ENCODE data around the gene RFX8. TPM values are rescaled to one million over a fixed set of nuclear protein-coding genes. Genes with fewer than 3 reads are reported as not detected.

The RFX8 gene
- total RNA-seq, 6 experiments from 2014 or later = 2.8 to 8.0 (median 5.3) TPM

GRCh38 chr2:101433465-101433864 is 41.4 kb downstream of the RFX8 start:
- peaks cover 68% of the 10 kb centered on the region for H3K4me1 Mint-ChIP-seq (ENCODE audit: low read depth)
- TF ChIP-seq CTCF (IDR thresholded peaks at IDR 0.05) = no peak
- H3K27ac Mint-ChIP-seq = peak overlapping the region; percentile 92
- H3K9me3 Mint-ChIP-seq = no peaks in the 10 kb centered on the region
- DNase-seq = no peak
- no peaks in the 10 kb centered on the region for H3K27me3 Mint-ChIP-seq (ENCODE audit: insufficient read depth)
- no peak overlapping the region; the same call in 1 of the 2 replicates for H3K4me3 Mint-ChIP-seq
- peaks cover 17% of the 10 kb centered on the region; the same call in 1 of the 2 replicates for H3K36me3 Mint-ChIP-seq (ENCODE audit: low read depth)

GRCh38 chr2:101432411-101433181 is 42.3 kb downstream of the RFX8 start:
- Mint-ChIP-seq H3K27me3 (ENCODE audit: insufficient read depth) (no peaks in the 10 kb centered on the region), H3K27ac (peak overlapping the region; percentile 92), H3K9me3 (no peaks in the 10 kb centered on the region), H3K4me1 (ENCODE audit: low read depth) (peaks cover 68% of the 10 kb centered on the region), H3K4me3 (peak overlapping the region; percentile 23; the same call in 1 of the 2 replicates), H3K36me3 (ENCODE audit: low read depth) (peaks cover 15% of the 10 kb centered on the region; the same call in 1 of the 2 replicates)
- peak; percentile 19; the same call in 1 of the 2 replicates for TF ChIP-seq CTCF (IDR thresholded peaks at IDR 0.05)
- DNase-seq = peak; percentile 74

- Mint-ChIP-seq H3K27me3 (ENCODE audit: insufficient read depth) (no peaks in the 10 kb centered on the region; the same call in 1 of the 2 replicates), H3K36me3 (ENCODE audit: low read depth) (peaks cover 10% of the 10 kb centered on the region; the same call in 1 of the 2 replicates), H3K9me3 (no peaks in the 10 kb centered on the region), H3K4me1 (ENCODE audit: low read depth) (peaks cover 64% of the 10 kb centered on the region), H3K4me3 (peak overlapping the region; percentile 11; the same call in 1 of the 2 replicates), H3K27ac (peak overlapping the region; percentile 92)
- no peak for TF ChIP-seq CTCF (IDR thresholded peaks at IDR 0.05)
- DNase-seq = peak; percentile 9
These were observed 43.4 kb downstream of the RFX8 start for GRCh38 chr2:101431486-101431885.

- H3K9me3 Mint-ChIP-seq = no peaks in the 10 kb centered on the region
- no peaks in the 10 kb centered on the region; the same call in 1 of the 2 replicates for H3K27me3 Mint-ChIP-seq (ENCODE audit: insufficient read depth)
- H3K27ac Mint-ChIP-seq = peak overlapping the region; percentile 65
- H3K36me3 Mint-ChIP-seq (ENCODE audit: low read depth) = peaks cover 18% of the 10 kb centered on the region
- peaks cover 51% of the 10 kb centered on the region for H3K4me1 Mint-ChIP-seq (ENCODE audit: low read depth)
- no peak for DNase-seq
- H3K4me3 Mint-ChIP-seq = no peak overlapping the region
- no peak for TF ChIP-seq CTCF (IDR thresholded peaks at IDR 0.05)
These were observed 44.8 kb downstream of the RFX8 start for GRCh38 chr2:101430156-101430555.

GRCh38 chr2:101429453-101429852 is 45.5 kb downstream of the RFX8 start:
- no peak overlapping the region for H3K4me3 Mint-ChIP-seq
- H3K36me3 Mint-ChIP-seq (ENCODE audit: low read depth) = peaks cover 25% of the 10 kb centered on the region
- no peak for DNase-seq

More at GRCh38 chr2:101429453-101429852, 45.5 kb downstream of the RFX8 start:
- peaks cover 44% of the 10 kb centered on the region for H3K4me1 Mint-ChIP-seq (ENCODE audit: low read depth)
- TF ChIP-seq CTCF (IDR thresholded peaks at IDR 0.05) = no peak
- H3K27ac Mint-ChIP-seq = no peak overlapping the region
- no peaks in the 10 kb centered on the region for H3K9me3 Mint-ChIP-seq
- no peaks in the 10 kb centered on the region; the same call in 1 of the 2 replicates for H3K27me3 Mint-ChIP-seq (ENCODE audit: insufficient read depth)
